IPS-NIHi7 (cell line): ENCODE measurements around the gene GALNT1.

Experiments used
- DNase-seq: peaks from one replicate; pipeline ENCODE4 v3.0.0; 2012; ENCODE audit warnings: mixed read lengths; ENCODE audit errors: extremely low spot score

GALNT1 gene

DNA sequence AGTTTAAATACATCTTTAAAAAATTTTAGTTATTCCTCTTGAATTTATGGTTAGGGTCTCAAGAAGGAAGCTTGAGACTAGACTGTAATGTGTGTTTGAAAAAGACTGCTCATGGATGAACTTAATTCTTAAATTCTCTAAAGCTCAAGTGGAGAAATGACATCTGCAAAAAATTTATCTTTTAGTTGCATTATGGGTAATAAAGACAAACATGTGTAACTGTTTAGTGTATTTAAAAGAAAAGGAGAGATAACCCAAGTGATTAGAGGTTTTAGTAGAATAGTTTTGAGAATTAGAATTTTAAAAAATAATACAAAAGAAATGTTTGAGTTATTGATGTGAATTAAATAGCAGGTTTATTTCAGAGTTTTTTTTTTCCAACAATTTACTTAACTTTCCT is 36.7 kb downstream of the GALNT1 start:
- no peak for DNase-seq

DNA sequence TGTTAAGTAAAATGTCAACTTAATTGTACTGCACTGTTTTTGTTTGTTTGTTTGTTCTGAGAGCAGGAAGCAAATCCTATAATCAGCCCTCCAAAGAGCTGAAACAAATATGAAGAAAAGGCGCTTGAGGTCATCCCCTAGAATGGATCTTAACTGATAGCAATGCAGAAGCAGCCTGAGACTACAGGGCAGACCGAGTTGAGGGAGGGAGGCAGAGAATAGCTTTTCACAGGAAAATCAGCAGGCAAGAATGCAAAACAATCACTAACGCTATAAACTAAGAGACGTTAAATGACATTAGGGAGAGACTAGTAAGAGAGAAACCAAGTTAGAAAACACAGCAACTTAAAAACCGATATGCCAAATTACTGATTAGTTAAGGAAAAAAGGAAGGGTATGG is 37.2 kb downstream of the GALNT1 start:
- DNase-seq, result peak; percentile 24

DNA sequence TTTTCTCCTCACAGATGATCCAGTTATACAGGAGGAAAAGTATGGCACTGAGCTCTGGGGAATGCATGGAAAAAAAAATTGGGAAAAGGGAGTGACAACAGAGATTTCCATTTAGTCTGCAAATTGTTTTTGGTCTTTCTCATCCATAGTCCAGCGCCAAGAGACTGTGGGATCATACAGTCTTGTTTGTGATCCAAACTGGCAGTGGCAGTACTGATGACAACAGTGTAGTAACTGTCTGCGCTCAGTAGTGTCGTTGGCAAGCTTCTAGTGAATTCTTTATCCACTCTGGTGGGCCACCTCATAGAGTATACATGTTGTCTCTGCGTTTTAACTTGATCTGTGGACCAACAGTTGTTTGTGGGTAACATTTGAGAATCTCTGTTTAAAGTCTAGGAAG is 37.9 kb downstream of the GALNT1 start:
- no peak for DNase-seq

DNA sequence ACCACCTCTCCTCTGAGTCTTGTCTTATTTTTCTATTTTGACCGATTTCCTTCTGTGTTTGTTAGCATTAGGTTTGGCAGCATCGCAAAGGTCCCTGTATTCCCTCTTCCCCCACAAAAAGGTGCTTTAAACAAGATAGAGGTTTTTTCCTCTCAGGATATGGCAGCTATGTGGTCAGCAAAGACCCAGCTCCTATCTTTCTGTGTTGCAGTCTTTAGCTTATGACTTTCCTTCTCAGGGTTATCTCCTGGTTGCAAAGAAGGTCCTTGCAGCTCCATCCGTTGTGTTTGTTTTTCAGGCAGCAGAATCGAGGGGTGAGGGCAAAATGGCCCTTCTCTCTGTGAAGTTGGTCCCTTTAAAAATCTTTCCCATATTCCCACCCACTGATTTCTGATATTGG is 38.4 kb downstream of the GALNT1 start:
- no peak for DNase-seq

- no peak for DNase-seq
Measured at GRCh38 chr18:35620765-35621164, 39.2 kb downstream of the GALNT1 start.

DNA sequence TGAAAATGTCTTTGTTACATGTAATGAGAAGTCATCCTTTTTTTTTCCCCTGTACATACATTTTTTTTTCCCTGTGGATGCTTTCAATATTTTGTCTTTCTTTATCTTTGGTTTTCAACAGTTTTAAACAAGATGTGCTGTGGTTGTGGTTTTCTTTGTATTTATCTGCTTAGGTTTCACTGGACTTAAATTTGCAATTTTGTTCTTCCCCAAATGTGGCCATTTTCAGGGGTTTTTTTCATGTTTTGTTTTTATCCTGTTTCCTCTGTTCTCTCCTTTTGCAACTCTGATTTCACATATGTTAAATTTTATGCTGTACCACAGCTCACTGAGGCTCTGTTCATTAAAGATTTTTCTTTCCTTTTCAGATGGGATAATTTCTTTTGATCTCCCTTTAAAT is 41.7 kb downstream of the GALNT1 start:
- no peak for DNase-seq

DNA sequence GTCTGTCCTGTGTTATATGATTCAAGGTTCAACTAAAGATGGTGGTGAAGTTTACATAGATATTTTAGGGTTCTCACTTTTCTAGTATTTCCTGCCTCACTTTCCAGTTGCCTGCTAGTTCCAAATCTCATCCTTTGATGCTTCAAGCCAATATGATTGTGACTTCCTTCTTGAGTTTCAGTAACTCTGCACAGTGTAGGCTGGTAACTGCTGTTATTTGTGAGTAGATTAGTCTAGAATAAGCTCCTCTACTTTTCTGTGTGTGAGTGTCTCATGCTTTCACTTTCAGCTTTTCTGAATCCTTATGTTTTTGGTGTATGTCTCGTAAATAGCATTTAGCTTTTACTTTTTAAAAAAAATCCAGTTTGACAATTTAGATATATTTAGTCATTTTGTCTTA is 42.6 kb downstream of the GALNT1 start:
- no peak for DNase-seq

DNA sequence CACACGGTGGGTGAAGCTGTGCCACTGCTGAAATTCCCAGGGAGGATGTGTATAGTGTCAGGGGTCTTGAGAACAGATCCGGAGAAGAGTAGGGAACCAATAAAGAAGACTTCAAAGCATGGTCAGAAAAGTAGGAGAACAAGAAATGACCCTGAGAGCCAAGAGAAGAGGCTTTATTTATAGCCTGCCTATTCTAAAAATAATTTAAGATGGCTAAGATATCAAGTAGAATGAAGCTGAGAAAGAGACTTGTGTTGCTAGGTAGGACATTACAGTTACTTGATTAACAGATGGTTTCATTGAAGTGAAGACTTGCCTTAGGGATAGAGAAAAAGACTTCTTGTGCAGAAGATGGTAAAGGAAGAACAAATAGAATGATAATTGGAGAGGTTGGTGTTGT is 43.7 kb downstream of the GALNT1 start:
- no peak for DNase-seq

DNA sequence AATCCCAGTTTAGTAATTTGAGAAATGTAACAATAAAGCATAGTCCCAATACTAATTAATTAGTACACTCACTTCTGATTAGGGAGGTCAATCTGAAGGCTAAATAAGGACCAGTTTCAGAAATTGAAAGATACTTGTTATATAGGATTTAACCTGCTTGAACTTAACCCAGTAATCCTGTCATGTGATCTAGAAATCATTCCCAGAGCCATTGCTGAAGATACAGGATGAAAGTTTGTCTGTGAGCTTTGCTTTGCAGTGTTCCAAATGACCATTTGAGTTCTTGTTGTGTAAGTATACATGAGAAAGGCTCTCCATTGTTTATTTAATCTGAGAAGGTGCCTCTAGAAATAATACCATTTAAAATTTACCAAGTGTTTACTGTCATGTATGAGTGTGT is 52.2 kb downstream of the GALNT1 start:
- DNase-seq, result no peak

- DNase-seq, result no peak
Measured at GRCh38 chr18:35634323-35634722, 52.8 kb downstream of the GALNT1 start.

DNA sequence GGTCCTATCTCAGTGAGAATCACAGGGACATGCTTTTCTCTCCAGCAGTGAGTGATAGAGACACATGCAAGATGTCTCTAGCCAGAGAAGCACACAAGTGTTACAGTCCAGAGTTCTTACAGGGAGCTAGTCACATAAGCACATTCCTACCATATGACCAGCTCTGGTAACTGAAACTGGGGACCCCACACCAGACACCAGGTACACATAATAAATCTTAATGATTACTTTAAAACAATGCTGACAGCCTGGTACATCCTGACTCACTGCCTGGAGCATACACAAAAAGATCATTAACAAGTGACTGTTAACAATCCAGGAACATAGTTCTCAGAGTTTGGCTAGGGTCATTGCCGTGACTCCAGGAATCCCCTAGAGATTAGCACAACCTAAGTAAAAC is 53.6 kb downstream of the GALNT1 start:
- no peak for DNase-seq

GRCh38 chr18:35637227-35637626 is 55.7 kb downstream of the GALNT1 start:
- DNase-seq, result no peak

DNA sequence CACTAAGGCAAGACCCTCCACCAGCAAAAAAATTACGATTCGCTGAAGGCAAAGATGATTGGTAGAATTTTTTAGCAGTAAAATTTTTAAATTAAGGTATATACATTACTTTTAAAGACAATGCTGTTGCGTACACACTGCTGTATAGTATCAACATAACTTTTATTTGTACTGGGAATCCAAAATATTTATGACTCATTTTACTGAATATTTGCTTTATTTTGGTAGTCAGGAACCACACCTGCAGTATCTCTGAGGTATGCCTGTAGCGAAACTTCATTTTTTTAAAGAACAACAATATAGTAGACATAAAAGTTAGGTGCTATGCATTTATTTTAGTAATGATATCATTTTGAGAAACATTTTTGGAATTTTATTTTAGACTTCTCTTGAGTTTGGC is 57.8 kb downstream of the GALNT1 start:
- no peak for DNase-seq

- no peak for DNase-seq
Measured at GRCh38 chr18:35641467-35641866, 59.9 kb downstream of the GALNT1 start.

DNA sequence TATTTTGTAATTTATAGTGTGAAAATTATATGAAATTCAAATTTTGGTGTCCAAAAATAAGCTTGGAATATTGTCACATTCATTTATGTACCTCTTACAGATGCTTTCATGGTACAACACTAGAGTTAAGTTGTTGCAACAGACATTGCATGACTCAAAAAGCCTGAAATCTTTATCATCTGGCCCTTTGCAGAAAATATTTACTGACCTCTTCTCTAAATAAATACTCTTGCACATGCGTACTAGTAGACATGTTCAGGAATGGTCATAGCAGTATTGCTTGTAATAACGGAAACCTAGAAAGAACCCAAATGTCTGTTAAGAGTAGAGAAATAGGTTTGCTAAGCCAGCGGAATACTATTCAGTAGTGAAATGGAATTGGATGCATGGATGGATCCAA is 60.4 kb downstream of the GALNT1 start:
- no peak for DNase-seq

- no peak for DNase-seq
Measured at GRCh38 chr18:35642802-35643201, 61.3 kb downstream of the GALNT1 start.

GRCh38 chr18:35646449-35646848 is 64.9 kb downstream of the GALNT1 start:
- no peak for DNase-seq

DNA sequence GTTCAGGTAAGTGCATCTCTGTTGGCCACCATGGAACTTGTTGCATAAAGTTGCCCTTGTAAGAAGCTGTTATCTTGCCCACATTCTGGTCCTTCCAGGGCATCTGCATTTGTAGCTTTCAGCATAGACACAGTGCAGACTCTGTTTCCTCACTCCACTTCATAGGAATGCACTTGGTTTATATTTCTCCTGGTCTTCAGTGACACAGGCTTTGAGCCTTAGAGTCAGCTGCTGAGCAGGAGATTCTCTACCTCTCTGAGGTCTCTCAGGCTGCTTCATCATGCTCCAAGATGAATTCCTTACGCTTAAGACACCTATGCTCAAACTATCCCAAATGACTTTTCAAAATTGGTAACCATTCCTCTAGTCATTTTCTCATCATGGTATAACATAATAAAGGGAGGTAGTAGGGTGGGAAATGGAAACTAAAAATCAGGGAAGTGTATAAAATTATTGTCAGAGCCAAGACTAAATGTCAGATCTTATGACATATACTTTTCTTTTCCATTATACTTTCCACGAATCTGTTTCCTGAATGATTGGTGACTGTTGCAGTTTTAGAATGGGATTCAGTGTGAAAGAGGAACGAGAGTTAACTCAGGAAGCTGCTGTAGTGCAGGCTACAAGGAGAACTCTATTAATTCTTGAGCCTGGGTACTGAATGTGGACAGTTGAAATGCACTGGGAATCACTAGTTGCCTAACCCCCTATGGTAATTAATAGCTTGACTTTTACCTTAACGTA is 72.0 kb downstream of the GALNT1 start:
- DNase-seq, result no peak

GRCh38 chr18:35658112-35658511 is 76.6 kb downstream of the GALNT1 start:
- DNase-seq, result no peak

GRCh38 chr18:35661483-35662146 is 80.1 kb downstream of the GALNT1 start:
- no peak for DNase-seq

- no peak for DNase-seq
Measured at GRCh38 chr18:35662293-35663062, 80.9 kb downstream of the GALNT1 start.

- DNase-seq, result no peak
Measured at GRCh38 chr18:35671966-35672603, 90.5 kb downstream of the GALNT1 start.
